Large intestine (tissue), 3 donors: ENCODE measurements around the gene DMD. TPM values are rescaled to one million over a fixed set of nuclear protein-coding genes. Genes with fewer than 3 reads are reported as not detected.

Experiments
- DNase-seq, 2 donors: peaks; one replicate each; pipeline versions ENCODE4 v3.0.0 to v3.0.0-alpha.2; 2013
- H3K27ac ChIP-seq: one replicate; pipeline ENCODE4 v1.5.1; 2013; ENCODE audit warnings: low read length
- H3K27me3 ChIP-seq: 2 replicates; pipeline ENCODE4 v1.6.1; 2013; ENCODE audit warnings: low read length; ENCODE audit not compliant: control insufficient read depth, insufficient read depth
- H3K36me3 ChIP-seq: 2 replicates; pipeline ENCODE4 v1.6.1; 2013; ENCODE audit warnings: low read length; ENCODE audit not compliant: control insufficient read depth, insufficient read depth
- H3K4me1 ChIP-seq: one replicate; pipeline ENCODE4 v1.6.1; 2013; ENCODE audit warnings: low read length; ENCODE audit not compliant: control insufficient read depth, insufficient read depth
- H3K4me3 ChIP-seq: one replicate; pipeline ENCODE4 v1.5.1; 2013; ENCODE audit warnings: low read length
- H3K9me3 ChIP-seq: one replicate; pipeline ENCODE4 v1.6.1; 2013; ENCODE audit warnings: mild to moderate bottlenecking, low read depth, low read length, moderate library complexity; ENCODE audit not compliant: control insufficient read depth
- WGBS: methylation state at CpG from one replicate; pipeline ENCODE4 v1.1.5; 2013; ENCODE audit warnings: low lambda C conversion rate; ENCODE audit not compliant: insufficient coverage; 5-methylcytosine and 5-hydroxymethylcytosine counted together
- polyA plus RNA-seq: library from polyadenylated mRNA; unstranded; fragments of 120-200 nt; gene quantifications from one replicate; pipeline ENCODE4 v1.2.1, GENCODE V29; 2013

The DMD gene
- polyA plus RNA-seq, 1 donor = 23.3 TPM

- no CpG with 5 or more reads among the region's 4 CpGs for WGBS
- H3K4me1 ChIP-seq = peaks cover 6% of the 10 kb centered on the region
- H3K36me3 ChIP-seq = no peaks in the 10 kb centered on the region
- no peaks in the 10 kb centered on the region for H3K9me3 ChIP-seq
- no peak overlapping the region for H3K27ac ChIP-seq
- no peak overlapping the region for H3K4me3 ChIP-seq
- no peaks in the 10 kb centered on the region for H3K27me3 ChIP-seq
- DNase-seq = no peak
These were observed 2009.8 kb downstream of the DMD start for GRCh38 chrX:31201503-31201902.

DNA sequence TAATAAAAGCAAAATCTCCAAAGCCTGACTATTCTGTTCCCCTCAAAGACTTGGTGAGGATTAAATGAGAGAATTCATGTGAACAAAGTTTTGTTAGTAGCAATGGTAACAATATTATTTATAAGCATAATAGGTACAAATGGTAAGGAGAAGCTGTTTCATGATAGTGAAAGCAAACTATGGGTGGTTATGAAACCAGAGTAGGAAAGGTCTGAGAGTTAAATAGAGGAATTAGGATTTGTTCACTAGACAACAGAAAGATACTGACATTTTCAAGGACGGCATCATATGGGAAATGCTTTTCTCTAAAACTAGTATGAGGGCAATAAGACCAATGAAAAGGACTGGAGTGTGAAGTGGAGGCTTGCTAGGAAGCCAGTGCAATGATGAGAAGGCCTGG lies 2010.9 kb downstream of the DMD start:
- Histone ChIP-seq H3K36me3 (no peaks in the 10 kb centered on the region), H3K9me3 (no peaks in the 10 kb centered on the region), H3K27me3 (no peaks in the 10 kb centered on the region), H3K27ac (peak overlapping the region; percentile 58), H3K4me1 (peaks cover 6% of the 10 kb centered on the region), H3K4me3 (no peak overlapping the region)
- no peak for DNase-seq
- no CpG with 5 or more reads among the region's 1 CpG for WGBS

- no peaks in the 10 kb centered on the region for H3K36me3 ChIP-seq
- no peaks in the 10 kb centered on the region for H3K27me3 ChIP-seq
- DNase-seq = peak; percentile 72 to 86
- peaks cover 6% of the 10 kb centered on the region for H3K4me1 ChIP-seq
- no peak overlapping the region for H3K4me3 ChIP-seq
- no peaks in the 10 kb centered on the region for H3K9me3 ChIP-seq
- H3K27ac ChIP-seq = peak overlapping the region; percentile 58
- no CpG with 5 or more reads among the region's 5 CpGs for WGBS
These were observed 2011.6 kb downstream of the DMD start for GRCh38 chrX:31199840-31200114.

DNA sequence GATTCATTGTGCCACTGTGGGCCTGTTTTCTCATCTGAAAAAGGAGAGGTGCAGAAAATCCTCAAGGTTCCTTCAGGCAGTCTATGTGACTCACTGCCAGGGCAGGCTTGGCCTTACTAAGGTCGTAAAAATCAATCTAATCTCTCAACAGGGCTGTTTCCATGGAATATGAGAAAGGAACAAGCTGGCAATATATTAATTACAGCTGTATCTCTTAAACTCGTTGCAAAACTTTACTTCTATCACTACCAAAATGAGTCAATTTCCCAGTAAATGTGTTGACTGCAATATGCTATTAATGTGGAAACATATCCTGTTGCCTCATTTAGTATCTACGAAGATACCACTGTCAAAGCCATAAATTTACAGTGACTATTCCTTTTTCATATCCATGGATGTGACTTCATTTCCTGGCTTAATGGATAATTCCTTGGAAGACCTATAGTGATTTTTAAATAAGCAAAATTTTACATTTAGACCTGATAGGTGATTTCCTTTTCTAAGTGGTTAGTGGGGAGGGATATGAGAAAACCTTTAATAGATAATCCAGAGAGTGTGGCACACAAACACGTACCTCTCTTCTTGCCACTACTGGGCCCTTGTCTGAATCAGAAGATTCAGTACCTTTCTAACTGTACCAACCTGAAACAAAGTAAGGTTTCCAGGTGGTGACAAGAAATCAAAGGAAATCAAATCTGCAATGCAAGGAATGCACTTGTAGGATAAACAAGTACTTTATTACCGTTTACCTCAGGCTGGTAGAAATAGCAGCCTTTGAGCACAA lies 2012.1 kb downstream of the DMD start:
- WGBS = no CpG with 5 or more reads among the region's 5 CpGs

GRCh38 chrX:31190221-31190975 lies 2021.0 kb downstream of the DMD start:
- DNase-seq = no peak
- no peaks in the 10 kb centered on the region for H3K27me3 ChIP-seq
- H3K36me3 ChIP-seq = no peaks in the 10 kb centered on the region
- no peaks in the 10 kb centered on the region for H3K4me1 ChIP-seq
- H3K9me3 ChIP-seq = no peaks in the 10 kb centered on the region
- no CpG with 5 or more reads among the region's 11 CpGs for WGBS
- H3K4me3 ChIP-seq = no peak overlapping the region
- H3K27ac ChIP-seq = no peak overlapping the region

More for the DNA sequence above, 2012.1 kb downstream of the DMD start:
- Histone ChIP-seq H3K9me3 (no peaks in the 10 kb centered on the region), H3K36me3 (no peaks in the 10 kb centered on the region), H3K27ac (peak overlapping the region; percentile 84), H3K4me1 (peaks cover 6% of the 10 kb centered on the region), H3K27me3 (no peaks in the 10 kb centered on the region), H3K4me3 (no peak overlapping the region)
- DNase-seq = peak; percentile 48 to 70

- no peaks in the 10 kb centered on the region for H3K9me3 ChIP-seq
- no peak for DNase-seq
- H3K4me3 ChIP-seq = no peak overlapping the region
- no peaks in the 10 kb centered on the region for H3K36me3 ChIP-seq
- no peaks in the 10 kb centered on the region for H3K4me1 ChIP-seq
- H3K27ac ChIP-seq = no peak overlapping the region
- no peaks in the 10 kb centered on the region for H3K27me3 ChIP-seq
- WGBS = no CpG with 5 or more reads among the region's 3 CpGs
These were observed 2024.5 kb downstream of the DMD start for GRCh38 chrX:31186693-31187338.

DNA sequence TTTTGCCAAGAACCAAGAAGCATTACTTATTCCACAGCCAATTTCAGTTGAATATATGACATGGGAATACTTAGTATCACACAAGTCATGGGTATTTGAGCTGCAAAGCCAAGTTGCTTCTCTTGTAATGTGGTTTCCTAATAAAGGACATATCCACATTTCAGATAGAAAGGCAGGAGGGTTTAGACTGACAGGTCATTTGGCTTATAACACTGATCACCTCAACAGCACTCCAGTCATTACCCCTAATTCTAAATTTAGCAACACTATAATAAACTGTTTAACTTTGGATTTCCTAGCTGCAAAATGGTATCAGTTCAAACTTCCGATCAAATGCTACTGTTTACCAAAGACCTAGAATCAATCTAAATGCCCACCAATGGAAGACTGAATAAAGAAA lies 2025.5 kb downstream of the DMD start:
- H3K36me3 ChIP-seq = no peaks in the 10 kb centered on the region
- no peak overlapping the region for H3K4me3 ChIP-seq
- DNase-seq = no peak
- WGBS = no CpG with 5 or more reads among the region's 1 CpG
- H3K4me1 ChIP-seq = no peaks in the 10 kb centered on the region
- H3K27me3 ChIP-seq = no peaks in the 10 kb centered on the region
- no peak overlapping the region for H3K27ac ChIP-seq
- H3K9me3 ChIP-seq = no peaks in the 10 kb centered on the region

GRCh38 chrX:31181377-31182000 lies 2029.9 kb downstream of the DMD start:
- Histone ChIP-seq H3K9me3 (no peaks in the 10 kb centered on the region), H3K27me3 (no peaks in the 10 kb centered on the region), H3K4me1 (no peaks in the 10 kb centered on the region), H3K36me3 (no peaks in the 10 kb centered on the region), H3K4me3 (no peak overlapping the region), H3K27ac (no peak overlapping the region)
- no CpG with 5 or more reads among the region's 4 CpGs for WGBS
- DNase-seq = peak in 1 of 2 donors; percentile 40

- 75% methylated on average over 1 of the region's 4 CpGs for WGBS
- H3K27me3 ChIP-seq = no peaks in the 10 kb centered on the region
- H3K4me1 ChIP-seq = no peaks in the 10 kb centered on the region
- H3K9me3 ChIP-seq = no peaks in the 10 kb centered on the region
- no peak for DNase-seq
- no peak overlapping the region for H3K27ac ChIP-seq
- H3K4me3 ChIP-seq = no peak overlapping the region
- no peaks in the 10 kb centered on the region for H3K36me3 ChIP-seq
These were observed 2032.1 kb downstream of the DMD start for GRCh38 chrX:31179203-31179602.

DNA sequence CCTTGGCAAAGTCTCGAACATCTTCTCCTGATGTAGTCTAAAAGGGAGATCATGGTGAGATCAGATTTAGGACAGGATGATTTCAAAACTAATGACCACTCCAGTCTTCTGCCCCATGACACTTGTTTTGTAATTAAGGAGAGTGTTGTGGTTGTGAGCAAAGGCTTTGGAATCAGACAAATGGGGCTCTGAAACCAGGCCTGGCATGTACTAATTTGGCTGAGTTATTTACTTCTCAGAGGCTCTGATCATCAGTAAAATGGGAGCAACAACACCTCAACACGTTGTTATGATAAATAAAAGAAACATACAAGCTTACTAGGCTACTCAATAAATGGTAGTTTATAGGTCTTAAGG lies 2032.6 kb downstream of the DMD start:
- Histone ChIP-seq H3K4me3 (no peak overlapping the region), H3K27me3 (no peaks in the 10 kb centered on the region), H3K36me3 (no peaks in the 10 kb centered on the region), H3K27ac (no peak overlapping the region), H3K4me1 (no peaks in the 10 kb centered on the region), H3K9me3 (no peaks in the 10 kb centered on the region)
- no peak for DNase-seq
- WGBS = no CpG with 5 or more reads among the region's 2 CpGs
